PFSK-1 (cell line): ENCODE measurements around the gene RTF1.

Experiments used
- FOXP2 ChIP-seq: optimal IDR thresholded peaks from 2 replicates; pipeline ENCODE3; 2011; ENCODE audit warnings: borderline replicate concordance, control low read depth, inconsistent platforms; ENCODE audit not compliant: insufficient read depth; ENCODE audit errors: extremely low read length, extremely low read depth
- POLR2AphosphoS5 ChIP-seq: IDR thresholded peaks from 2 replicates; pipeline ENCODE4 v1.6.1; 2012; ENCODE audit warnings: low read depth, mild to moderate bottlenecking, control low read depth, low read length, moderate library complexity
- SIN3A ChIP-seq: IDR thresholded peaks from 2 replicates; pipeline ENCODE4 v1.6.1; 2012; ENCODE audit warnings: mild to moderate bottlenecking, low read length, moderate library complexity, borderline replicate concordance; ENCODE audit not compliant: insufficient read depth

DNA sequence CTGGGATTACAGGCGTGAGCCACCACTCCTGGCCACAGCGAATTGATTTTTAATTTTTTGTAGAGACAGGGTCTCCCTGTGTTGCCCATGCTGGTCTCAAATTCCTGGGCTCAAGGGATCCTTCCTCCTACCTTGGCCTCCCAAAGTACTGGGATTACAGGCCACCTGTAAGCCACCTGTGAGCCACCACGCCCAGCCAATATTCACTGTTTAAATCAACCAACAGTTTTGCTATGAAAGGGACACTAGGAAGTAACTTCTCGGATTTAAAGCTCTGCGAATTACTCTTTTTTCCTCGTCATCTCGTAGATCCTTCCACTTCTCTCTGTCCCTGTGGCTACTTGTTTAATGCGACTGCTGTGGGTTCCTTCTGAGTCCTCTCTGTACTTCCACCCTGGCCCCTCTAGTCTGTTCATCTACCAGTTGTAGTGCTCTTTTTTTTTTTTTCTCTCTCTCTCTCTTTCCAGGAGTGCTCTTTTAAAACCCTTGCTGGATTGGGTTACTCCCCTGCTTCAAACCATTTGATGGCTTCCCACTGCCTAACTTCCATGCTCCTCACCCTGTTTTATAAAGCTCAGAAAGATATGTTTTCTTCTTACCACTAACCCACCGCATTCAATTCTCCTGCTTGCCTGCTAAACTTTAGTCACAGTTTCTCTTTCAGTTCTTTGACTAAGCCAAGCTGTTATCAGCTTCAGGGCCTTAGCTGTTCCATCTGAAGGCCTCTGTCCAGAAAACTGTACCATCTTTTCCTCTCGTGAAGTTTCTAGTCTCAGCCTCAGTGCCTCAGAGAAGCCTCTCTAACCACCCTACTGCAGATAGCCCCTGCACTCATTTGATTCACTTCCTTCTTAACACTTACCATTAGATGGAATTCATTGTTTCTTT is 12.4 kb downstream of the RTF1 start:
- TF ChIP-seq POLR2AphosphoS5 (no peak), SIN3A (no peak), FOXP2 (no peak)
